Nephron (organoid): ENCODE data around the gene CEP170B.

Source experiments
- H3K27ac Mint-ChIP-seq, 3 experiments: 2 replicates each; pipeline ENCODE4 v1.8.0; 2020; ENCODE audit warnings: mixed read lengths in 3 of 3, mild to moderate bottlenecking in 2 of 3, moderate library complexity in 1 of 3
- H3K27me3 Mint-ChIP-seq: 2 replicates; pipeline ENCODE4 v1.8.0; 2021; ENCODE audit warnings: low read depth, mild to moderate bottlenecking, moderate library complexity, mixed read lengths
- H3K36me3 Mint-ChIP-seq: 2 replicates; pipeline ENCODE4 v1.8.0; 2020; ENCODE audit warnings: low read depth, mixed read lengths
- H3K4me1 Mint-ChIP-seq: 2 replicates; pipeline ENCODE4 v1.8.0; 2020; ENCODE audit warnings: mixed read lengths
- H3K4me3 Mint-ChIP-seq, 3 experiments: 2 replicates each; pipeline ENCODE4 v1.8.0; 2020; ENCODE audit warnings: mild to moderate bottlenecking in 3 of 3, mixed read lengths in 3 of 3, moderate library complexity in 2 of 3
- H3K9me3 Mint-ChIP-seq: 2 replicates; pipeline ENCODE4 v1.8.0; 2020; ENCODE audit warnings: mixed read lengths
- CTCF ChIP-seq, 3 experiments: fragments of 200-600 bp; sonication (generic); IDR thresholded peaks; one replicate each; pipeline ENCODE4 v1.5.0; 2021; ENCODE audit warnings: antibody characterized with exemption in 3 of 3; ENCODE audit not compliant: unreplicated experiment in 3 of 3

The CEP170B gene

DNA sequence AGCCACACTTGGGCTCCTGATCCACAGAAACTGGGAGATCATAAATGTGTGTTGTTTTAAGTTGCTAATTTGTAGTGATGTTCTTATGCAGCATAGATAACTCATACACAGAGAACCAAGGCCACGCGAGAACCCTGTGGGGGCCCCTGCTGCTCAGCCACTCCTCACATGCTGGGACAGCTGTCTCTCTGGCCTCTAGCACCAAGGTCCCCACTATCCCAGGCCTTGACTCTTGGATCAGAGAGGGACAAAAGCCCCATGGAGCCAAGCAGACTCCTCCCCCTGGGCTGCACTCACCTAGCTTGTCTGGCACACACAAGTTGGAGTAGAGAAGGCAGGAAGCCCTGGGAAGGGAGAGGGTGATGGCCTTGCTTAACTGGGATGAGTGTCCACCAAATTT lies 70.9 kb downstream of the CEP170B start:
- no peak for TF ChIP-seq CTCF (IDR thresholded peaks at IDR 0.05; ENCODE audit: unreplicated experiment in 3 of 3)
- H3K4me1 Mint-ChIP-seq, result peaks cover 7% of the 10 kb centered on the region
- no peaks in the 10 kb centered on the region for H3K9me3 Mint-ChIP-seq
- H3K4me3 Mint-ChIP-seq, result peak overlapping the region in 1 of 3 experiments; percentile 54
- no peak overlapping the region for H3K27ac Mint-ChIP-seq
- H3K36me3 Mint-ChIP-seq, result no peaks in the 10 kb centered on the region
- peaks cover 60% of the 10 kb centered on the region for H3K27me3 Mint-ChIP-seq

DNA sequence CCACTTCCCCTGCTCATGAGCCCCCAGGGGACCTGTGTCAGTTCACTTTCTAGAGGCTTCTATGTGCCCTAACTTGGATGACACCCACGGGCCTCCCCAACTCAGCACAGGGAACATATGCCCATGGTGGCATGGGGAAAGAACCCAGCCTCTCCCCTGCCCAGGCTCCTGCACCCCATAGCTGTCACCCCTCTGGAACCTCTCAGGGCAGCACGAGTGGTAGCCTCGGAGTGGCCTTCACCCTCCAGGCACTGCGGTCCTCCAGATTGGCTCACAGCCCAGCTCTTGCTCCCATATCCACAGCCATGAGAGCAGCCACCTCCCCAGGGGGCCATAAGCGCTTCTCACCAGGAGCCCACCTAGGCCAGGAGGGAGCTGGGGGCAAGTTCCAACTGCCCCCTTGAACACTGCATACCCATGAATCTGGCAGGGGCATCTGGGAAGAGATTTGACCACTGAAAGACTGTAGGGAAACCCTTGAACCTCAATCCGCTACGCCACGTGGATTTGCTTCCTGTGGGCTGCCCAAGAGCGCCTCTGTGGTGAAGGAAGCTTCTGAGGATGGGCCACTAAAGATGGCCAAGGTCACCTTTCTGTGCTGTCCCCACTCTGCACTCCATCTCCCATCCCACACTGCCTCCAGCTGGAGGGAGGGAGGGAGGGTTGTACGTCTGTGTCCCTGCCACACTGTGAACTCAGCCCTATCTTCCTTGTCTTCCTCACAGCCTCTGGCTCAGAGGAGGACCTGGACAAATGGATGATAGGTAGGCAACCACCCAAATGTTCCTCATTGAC lies 71.5 kb downstream of the CEP170B start:
- H3K36me3 Mint-ChIP-seq, result no peaks in the 10 kb centered on the region
- H3K9me3 Mint-ChIP-seq, result no peaks in the 10 kb centered on the region
- peaks cover 7% of the 10 kb centered on the region for H3K4me1 Mint-ChIP-seq
- H3K27me3 Mint-ChIP-seq, result peaks cover 55% of the 10 kb centered on the region
- no peak overlapping the region for H3K27ac Mint-ChIP-seq
- TF ChIP-seq CTCF (IDR thresholded peaks at IDR 0.05; ENCODE audit: unreplicated experiment in 3 of 3), result no peak
- H3K4me3 Mint-ChIP-seq, result no peak overlapping the region

- Mint-ChIP-seq H3K27ac (no peak overlapping the region), H3K9me3 (no peaks in the 10 kb centered on the region), H3K4me3 (no peak overlapping the region), H3K4me1 (peaks cover 7% of the 10 kb centered on the region), H3K36me3 (no peaks in the 10 kb centered on the region), H3K27me3 (peaks cover 51% of the 10 kb centered on the region)
- no peak for TF ChIP-seq CTCF (IDR thresholded peaks at IDR 0.05; ENCODE audit: unreplicated experiment in 3 of 3)
These were observed 72.1 kb downstream of the CEP170B start for GRCh38 chr14:104937161-104937560.

DNA sequence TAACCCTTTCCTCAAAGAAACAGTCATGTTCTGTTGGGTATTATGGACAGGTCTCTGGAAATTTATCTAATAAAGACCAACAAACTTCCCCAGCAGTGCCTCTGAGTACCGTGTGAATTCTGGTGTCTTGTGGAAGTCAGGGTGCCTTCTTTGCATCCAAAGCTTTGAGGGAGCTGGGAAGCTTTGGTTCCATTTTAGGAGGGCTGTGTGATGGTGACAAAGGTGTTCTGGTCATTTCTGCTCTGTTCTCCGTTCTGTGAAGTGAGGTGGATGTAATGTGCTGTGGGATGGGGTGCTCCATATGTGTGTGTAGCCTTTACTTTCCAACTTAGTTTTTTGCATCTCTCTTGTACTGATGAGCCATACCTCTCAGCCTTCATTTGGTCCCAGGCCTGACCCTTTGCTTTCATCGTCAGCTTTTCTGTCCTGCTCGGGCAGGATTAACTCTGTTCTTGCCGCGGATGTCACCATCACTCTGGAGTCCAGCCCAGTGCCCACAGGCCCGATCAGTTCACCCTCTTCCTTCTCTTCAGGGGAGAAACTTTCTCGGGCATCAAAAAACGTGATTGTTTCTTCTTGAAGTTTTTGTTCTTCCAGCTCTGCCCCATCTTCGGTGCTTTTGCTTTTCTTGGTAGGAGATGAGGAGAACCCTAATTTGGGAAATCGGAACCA lies 72.8 kb downstream of the CEP170B start:
- Mint-ChIP-seq H3K36me3 (no peaks in the 10 kb centered on the region), H3K4me1 (peaks cover 7% of the 10 kb centered on the region), H3K27me3 (peaks cover 47% of the 10 kb centered on the region), H3K9me3 (no peaks in the 10 kb centered on the region), H3K4me3 (no peak overlapping the region), H3K27ac (no peak overlapping the region)
- no peak for TF ChIP-seq CTCF (IDR thresholded peaks at IDR 0.05; ENCODE audit: unreplicated experiment in 3 of 3)

GRCh38 chr14:104938436-104938835 lies 73.4 kb downstream of the CEP170B start:
- Mint-ChIP-seq H3K9me3 (no peaks in the 10 kb centered on the region), H3K27me3 (peaks cover 47% of the 10 kb centered on the region), H3K36me3 (no peaks in the 10 kb centered on the region), H3K27ac (no peak overlapping the region), H3K4me3 (no peak overlapping the region), H3K4me1 (peaks cover 7% of the 10 kb centered on the region)
- TF ChIP-seq CTCF (IDR thresholded peaks at IDR 0.05; ENCODE audit: unreplicated experiment in 3 of 3), result no peak
